MCF 10A (cell line): ENCODE measurements around the gene TMEM151B. TPM values are rescaled to one million over a fixed set of nuclear protein-coding genes. Genes with fewer than 3 reads are reported as not detected.

Experiments
- BruUV-seq: library from RNA; stranded (reverse); fragments of 400-500 nt; replicated peaks from 2 replicates; lab custom pipeline; 2021; lab: Mats Ljungman, UMichigan
- CTCF ChIA-PET: fragments of 300-600 bp; sonication (Branson Sonifier 250); formaldehyde crosslinking; extraction: SDS; loops from one replicate; lab custom pipeline; 2021; ENCODE audit warnings: antibody characterized with exemption, inconsistent platforms; lab: Yijun Ruan, JAX
- POLR2A ChIA-PET: fragments of 300-600, 350-650 bp; sonication (Branson Sonifier 250); formaldehyde crosslinking; extraction: SDS; loops from one replicate; lab custom pipeline; 2020; ENCODE audit warnings: antibody characterized with exemption, inconsistent platforms; lab: Yijun Ruan, JAX
- DNase-seq: peaks from one replicate; pipeline ENCODE4 v3.0.0-alpha.2; 2018; ENCODE audit not compliant: unreplicated experiment
- H3K27ac Mint-ChIP-seq: one replicate; pipeline ENCODE4 v1.8.0; 2022; ENCODE audit warnings: mild to moderate bottlenecking, low read depth, mixed read lengths; ENCODE audit not compliant: unreplicated experiment
- H3K27me3 Mint-ChIP-seq: one replicate; pipeline ENCODE4 v1.8.0; 2022; ENCODE audit warnings: mixed read lengths; ENCODE audit not compliant: insufficient read depth, unreplicated experiment
- H3K36me3 Mint-ChIP-seq: one replicate; pipeline ENCODE4 v1.8.0; 2022; ENCODE audit warnings: mild to moderate bottlenecking, moderate library complexity, mixed read lengths; ENCODE audit not compliant: insufficient read depth, unreplicated experiment
- H3K4me1 Mint-ChIP-seq: one replicate; pipeline ENCODE4 v1.8.0; 2022; ENCODE audit warnings: mixed read lengths; ENCODE audit not compliant: insufficient read depth, unreplicated experiment
- H3K4me3 Mint-ChIP-seq: one replicate; pipeline ENCODE4 v1.8.0; 2022; ENCODE audit warnings: mild to moderate bottlenecking, moderate library complexity, mixed read lengths; ENCODE audit not compliant: unreplicated experiment
- H3K9me3 Mint-ChIP-seq: one replicate; pipeline ENCODE4 v1.8.0; 2022; ENCODE audit warnings: mixed read lengths; ENCODE audit not compliant: unreplicated experiment
- intact Hi-C: fragments of 100-400 bp; cut with micrococcal nuclease; formaldehyde crosslinking; loops from 2 replicates; pipeline ENCODE4 v1.14.1; 2022
- total RNA-seq: library from RNA; stranded (reverse); gene quantifications from 2 replicates; pipeline ENCODE4 v1.2.3, GENCODE V29; 2022
- TF ChIP-seq, protein P1 (sequence below): fragments of 200-600 bp; IDR thresholded peaks from one replicate; pipeline ENCODE4 v1.8.0; 2022; ENCODE audit warnings: antibody characterized with exemption, mild to moderate bottlenecking; ENCODE audit not compliant: unreplicated experiment

TMEM151B gene
- total RNA-seq, 1 experiment from 2014 or later = not detected

DNA sequence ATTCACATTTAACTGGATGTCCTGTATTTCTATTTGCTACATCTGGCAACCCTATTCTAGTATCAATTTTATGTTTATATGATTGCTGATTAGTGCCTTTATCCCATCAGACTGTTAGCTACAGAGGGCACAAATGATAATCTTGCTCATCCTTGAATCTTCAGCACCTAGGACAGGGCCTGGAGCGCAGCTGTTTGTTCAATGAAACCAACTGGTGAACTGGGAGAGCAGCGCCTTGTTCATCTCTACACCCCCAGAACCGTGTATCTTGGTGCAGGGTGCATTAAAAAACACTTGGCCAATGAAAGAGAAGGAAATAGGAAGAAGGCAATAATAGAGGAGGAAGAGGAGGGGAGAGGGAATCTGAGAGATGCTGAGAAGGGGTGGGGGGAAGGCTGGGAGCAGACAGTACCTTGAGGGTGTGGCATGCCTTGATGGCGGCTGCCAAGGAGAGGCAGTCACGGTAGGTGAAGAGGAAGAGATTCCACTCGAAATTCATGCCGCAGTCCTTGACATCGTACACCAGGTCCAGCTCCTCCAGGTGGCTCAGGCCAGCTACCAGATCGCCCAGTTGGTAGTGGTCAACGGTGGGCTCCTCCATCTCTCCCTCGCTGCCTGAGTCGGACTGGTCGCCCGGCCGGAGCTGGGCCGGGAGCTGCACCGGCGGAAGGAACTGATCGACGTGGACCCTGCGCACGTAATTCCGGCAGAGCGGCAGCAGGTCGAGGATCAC is 15.5 kb downstream of the TMEM151B start:
- H3K27ac Mint-ChIP-seq = no peak overlapping the region

GRCh38 chr6:44286285-44286565 is 16.0 kb downstream of the TMEM151B start:
- Mint-ChIP-seq H3K27me3 (peaks cover 81% of the 10 kb centered on the region), H3K4me3 (no peak overlapping the region), H3K27ac (no peak overlapping the region), H3K9me3 (no peaks in the 10 kb centered on the region), H3K36me3 (no peaks in the 10 kb centered on the region), H3K4me1 (no peaks in the 10 kb centered on the region)
- POLR2A ChIA-PET = no interaction called here
- no peak for DNase-seq
- intact Hi-C loops = no loop called here
- TF ChIP-seq, protein P1, sequence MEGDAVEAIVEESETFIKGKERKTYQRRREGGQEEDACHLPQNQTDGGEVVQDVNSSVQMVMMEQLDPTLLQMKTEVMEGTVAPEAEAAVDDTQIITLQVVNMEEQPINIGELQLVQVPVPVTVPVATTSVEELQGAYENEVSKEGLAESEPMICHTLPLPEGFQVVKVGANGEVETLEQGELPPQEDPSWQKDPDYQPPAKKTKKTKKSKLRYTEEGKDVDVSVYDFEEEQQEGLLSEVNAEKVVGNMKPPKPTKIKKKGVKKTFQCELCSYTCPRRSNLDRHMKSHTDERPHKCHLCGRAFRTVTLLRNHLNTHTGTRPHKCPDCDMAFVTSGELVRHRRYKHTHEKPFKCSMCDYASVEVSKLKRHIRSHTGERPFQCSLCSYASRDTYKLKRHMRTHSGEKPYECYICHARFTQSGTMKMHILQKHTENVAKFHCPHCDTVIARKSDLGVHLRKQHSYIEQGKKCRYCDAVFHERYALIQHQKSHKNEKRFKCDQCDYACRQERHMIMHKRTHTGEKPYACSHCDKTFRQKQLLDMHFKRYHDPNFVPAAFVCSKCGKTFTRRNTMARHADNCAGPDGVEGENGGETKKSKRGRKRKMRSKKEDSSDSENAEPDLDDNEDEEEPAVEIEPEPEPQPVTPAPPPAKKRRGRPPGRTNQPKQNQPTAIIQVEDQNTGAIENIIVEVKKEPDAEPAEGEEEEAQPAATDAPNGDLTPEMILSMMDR = no peak
- CTCF ChIA-PET = no interaction called here
- BruUV-seq = no TSS peak

More for the DNA sequence above, 15.5 kb downstream of the TMEM151B start:
- BruUV-seq = no TSS peak
- Mint-ChIP-seq H3K4me3 (no peak overlapping the region), H3K4me1 (no peaks in the 10 kb centered on the region), H3K27me3 (peaks cover 75% of the 10 kb centered on the region), H3K9me3 (no peaks in the 10 kb centered on the region), H3K36me3 (no peaks in the 10 kb centered on the region)
- intact Hi-C loops = no loop called here
- peak; percentile 39 for DNase-seq
- CTCF ChIA-PET = no interaction called here
- TF ChIP-seq, protein P1 = no peak
- POLR2A ChIA-PET = interaction anchor here (1.3 kb wide), 1 partner anchor 27 kb away, joined by 4 read pairs; the partner anchor contains the start of gene AARS2

DNA sequence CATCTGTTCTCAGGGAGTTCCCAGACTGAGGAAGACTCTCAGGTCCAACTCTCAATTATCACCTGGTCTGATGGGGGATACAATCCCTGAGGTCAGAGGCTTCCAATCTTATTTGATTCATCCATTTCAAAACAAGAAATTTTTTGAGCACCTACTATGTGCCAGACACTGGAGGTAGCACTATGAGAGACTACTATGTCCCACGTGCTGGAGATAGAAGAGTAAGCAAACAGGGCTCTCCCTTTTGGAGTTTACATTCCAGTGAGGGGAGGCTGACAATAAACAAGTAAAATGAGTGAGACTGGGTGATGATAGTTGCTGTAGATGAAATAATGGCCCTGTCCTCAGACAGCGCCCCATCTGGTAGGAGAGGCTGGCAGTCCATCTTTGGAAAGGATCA is 16.5 kb downstream of the TMEM151B start:
- no peak overlapping the region for H3K27ac Mint-ChIP-seq
- CTCF ChIA-PET = no interaction called here
- DNase-seq = no peak
- no TSS peak for BruUV-seq
- intact Hi-C loops = no loop called here
- no peaks in the 10 kb centered on the region for H3K36me3 Mint-ChIP-seq
- peaks cover 86% of the 10 kb centered on the region for H3K27me3 Mint-ChIP-seq
- no peaks in the 10 kb centered on the region for H3K9me3 Mint-ChIP-seq
- H3K4me3 Mint-ChIP-seq = no peak overlapping the region
- no peaks in the 10 kb centered on the region for H3K4me1 Mint-ChIP-seq
- POLR2A ChIA-PET = no interaction called here
- TF ChIP-seq, protein P1 = no peak

DNA sequence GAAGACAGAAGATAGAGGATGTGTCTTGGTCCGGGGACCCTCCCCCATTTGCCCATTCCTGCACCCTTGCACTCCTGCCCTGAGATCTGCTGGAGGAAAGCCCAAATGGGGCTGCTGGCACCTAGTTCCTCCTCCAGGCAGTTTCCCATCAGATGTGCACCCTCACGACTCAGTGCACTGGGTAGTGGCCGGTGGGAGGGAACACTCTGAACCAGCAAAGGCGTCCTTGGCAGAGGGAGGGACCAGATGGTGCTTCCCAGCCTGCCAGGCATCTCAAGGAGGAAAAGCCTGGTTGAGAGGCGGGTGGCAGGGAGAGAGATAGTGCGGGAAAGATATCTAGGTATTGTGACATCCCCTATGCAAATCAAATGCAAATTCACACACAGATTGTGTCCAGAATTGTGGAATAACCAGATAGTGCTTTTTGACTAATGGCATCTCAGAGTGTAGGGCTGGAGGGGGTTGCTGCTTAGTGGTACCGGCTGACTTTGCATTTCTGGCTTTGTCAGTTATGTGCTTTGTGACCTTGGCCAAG is 19.5 kb downstream of the TMEM151B start:
- Mint-ChIP-seq H3K27me3 (peaks cover 76% of the 10 kb centered on the region), H3K4me3 (no peak overlapping the region), H3K4me1 (no peaks in the 10 kb centered on the region), H3K9me3 (no peaks in the 10 kb centered on the region), H3K27ac (no peak overlapping the region), H3K36me3 (no peaks in the 10 kb centered on the region)
- DNase-seq = no peak
- POLR2A ChIA-PET = interaction anchor here (0.6 kb wide), 1 partner anchor 25 kb away, joined by 4 read pairs; no protein-coding TSS in a partner anchor
- CTCF ChIA-PET = interaction anchor here (0.6 to 0.9 kb wide), 2 partner anchors 37 to 193 kb away, joined by 3 read pairs; no protein-coding TSS in a partner anchor
- TF ChIP-seq, protein P1 = no peak
- intact Hi-C loops = no loop called here
- BruUV-seq = no TSS peak
